ENCODE measurements around the gene ACKR2. TPM values are rescaled to one million over a fixed set of nuclear protein-coding genes. Genes with fewer than 3 reads are reported as not detected.

Gene ACKR2
- total RNA-seq = 1.1 TPM

GRCh38 chr3:42809202-42809601 lies at the start of gene ACKR2:
Gene ACKR2, plus strand, starts transcription at chr3:42809445. Its CDS starts 55,058 bp downstream, at chr3:42864503.

GRCh38 chr3:42772670-42773408 lies 36.4 kb upstream of the ACKR2 start, which contains the start of gene CCDC13:
Gene CCDC13, minus strand, starts transcription at chr3:42773253. Its CDS starts 14,908 bp downstream, at chr3:42758345.

GRCh38 chr3:42804106-42804830 lies 5.0 kb upstream of the ACKR2 start, which contains the start of gene HIGD1A:
Gene HIGD1A, minus strand, starts transcription at chr3:42804490. Its CDS starts 10,237 bp downstream, at chr3:42794253.

GRCh38 chr3:42875325-42876151 lies 66.3 kb downstream of the ACKR2 start, which contains the start of gene CYP8B1:
Gene CYP8B1, minus strand, starts transcription at chr3:42875879. Its CDS starts 63 bp downstream, at chr3:42875816.

GRCh38 chr3:42906070-42906847 lies 97.0 kb downstream of the ACKR2 start, which contains the start of gene ZNF662:
Gene ZNF662, plus strand, starts transcription at chr3:42906142. Its CDS starts 1,973 bp downstream, at chr3:42908115.

Other genes with a start within 250 kb of the ACKR2 start
- gene SEC22C, start 227.5 kb upstream of the ACKR2 start, total RNA-seq = 65.3 TPM
- gene SS18L2, start 218.6 kb upstream of the ACKR2 start, total RNA-seq = 19.0 TPM
- gene NKTR, start 208.8 kb upstream of the ACKR2 start, total RNA-seq = 337 TPM
- 22.9 TPM for gene ZBTB47, start 155.7 kb upstream of the ACKR2 start, total RNA-seq
- gene KLHL40, start 123.9 kb upstream of the ACKR2 start, total RNA-seq = 7.7 TPM
- gene HHATL, start 106.6 kb upstream of the ACKR2 start, total RNA-seq = 9.6 TPM
- 9.3 TPM for gene CCDC13, start 36.2 kb upstream of the ACKR2 start, total RNA-seq
- gene HIGD1A, start 5.0 kb upstream of the ACKR2 start, total RNA-seq = 116 TPM
- gene CYP8B1, start 66.4 kb downstream of the ACKR2 start, total RNA-seq = not detected
- gene ZNF662, start 96.7 kb downstream of the ACKR2 start, total RNA-seq = 33.0 TPM
- gene GASK1A, start 169.9 kb downstream of the ACKR2 start, total RNA-seq = 24.4 TPM